T-helper 2 cell (primary cell): ENCODE measurements around the gene ZNF879.

Experiments
- DNase-seq, 5 experiments: peaks; one replicate each; pipeline versions ENCODE4 v3.0.0 to v3.0.0-alpha.2; 2012 to 2022

The ZNF879 gene

DNA sequence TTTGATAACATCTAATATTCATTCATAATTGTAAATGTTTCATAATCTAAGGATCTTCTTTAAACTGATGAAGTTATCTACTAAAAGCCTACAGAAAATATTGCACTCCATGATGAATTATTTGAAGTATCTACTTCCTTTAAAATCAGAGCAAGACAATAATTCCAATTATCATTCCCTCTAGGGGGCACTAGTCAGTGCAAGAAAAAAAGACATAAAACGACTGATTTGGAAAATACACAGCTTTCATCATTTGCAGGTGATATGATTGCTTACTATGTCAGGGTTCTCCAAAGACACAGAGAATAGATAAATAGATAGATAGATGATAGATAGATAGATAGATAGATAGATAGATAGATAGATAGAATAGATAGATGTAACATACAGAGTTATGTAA lies 14.9 kb upstream of the ZNF879 start:
- DNase-seq = no peak

DNA sequence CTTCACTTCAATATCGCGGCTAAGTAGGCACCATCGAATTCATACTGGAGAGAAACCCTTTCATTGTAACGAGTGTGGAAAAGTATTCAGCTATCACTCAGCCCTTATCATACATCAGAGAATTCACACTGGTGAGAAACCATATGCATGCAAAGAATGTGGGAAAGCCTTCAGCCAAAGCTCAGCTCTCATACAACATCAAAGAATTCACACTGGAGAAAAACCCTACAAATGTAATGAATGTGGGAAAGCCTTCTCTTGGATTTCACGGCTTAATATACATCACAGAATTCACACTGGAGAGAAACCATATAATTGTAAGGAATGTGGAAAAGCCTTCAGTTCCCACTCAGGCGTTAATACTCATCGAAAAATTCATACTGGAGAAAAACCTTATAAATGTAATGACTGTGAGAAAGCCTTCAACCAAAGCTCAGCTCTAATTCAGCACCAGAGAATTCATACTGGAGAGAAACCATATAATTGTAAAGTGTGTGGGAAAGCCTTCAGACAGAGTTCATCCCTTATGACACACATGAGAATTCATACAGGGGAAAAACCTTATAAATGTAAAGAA lies 9.5 kb downstream of the ZNF879 start:
- no peak for DNase-seq

DNA sequence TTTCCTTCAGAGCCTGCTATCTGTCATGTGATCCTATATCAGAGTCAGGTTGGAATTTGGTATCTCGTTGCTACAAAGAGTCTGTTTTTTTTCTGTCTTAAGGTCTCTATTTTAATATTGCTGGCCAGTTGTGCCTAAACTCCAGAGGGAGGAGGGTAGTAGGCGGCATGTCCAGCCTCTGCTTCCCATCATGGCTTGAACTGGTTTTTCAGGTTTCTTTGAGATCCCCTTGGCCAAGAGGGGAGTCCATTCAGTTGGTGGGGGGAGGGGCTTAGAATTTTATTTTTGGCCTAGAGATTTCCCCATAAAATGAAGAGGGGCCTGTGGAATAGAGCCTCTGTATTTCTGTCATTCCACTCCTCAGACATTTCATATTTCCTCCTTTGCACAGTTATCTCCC lies 21.2 kb downstream of the ZNF879 start:
- no peak for DNase-seq

GRCh38 chr5:179051784-179052183 lies 28.2 kb downstream of the ZNF879 start:
- DNase-seq = no peak

DNA sequence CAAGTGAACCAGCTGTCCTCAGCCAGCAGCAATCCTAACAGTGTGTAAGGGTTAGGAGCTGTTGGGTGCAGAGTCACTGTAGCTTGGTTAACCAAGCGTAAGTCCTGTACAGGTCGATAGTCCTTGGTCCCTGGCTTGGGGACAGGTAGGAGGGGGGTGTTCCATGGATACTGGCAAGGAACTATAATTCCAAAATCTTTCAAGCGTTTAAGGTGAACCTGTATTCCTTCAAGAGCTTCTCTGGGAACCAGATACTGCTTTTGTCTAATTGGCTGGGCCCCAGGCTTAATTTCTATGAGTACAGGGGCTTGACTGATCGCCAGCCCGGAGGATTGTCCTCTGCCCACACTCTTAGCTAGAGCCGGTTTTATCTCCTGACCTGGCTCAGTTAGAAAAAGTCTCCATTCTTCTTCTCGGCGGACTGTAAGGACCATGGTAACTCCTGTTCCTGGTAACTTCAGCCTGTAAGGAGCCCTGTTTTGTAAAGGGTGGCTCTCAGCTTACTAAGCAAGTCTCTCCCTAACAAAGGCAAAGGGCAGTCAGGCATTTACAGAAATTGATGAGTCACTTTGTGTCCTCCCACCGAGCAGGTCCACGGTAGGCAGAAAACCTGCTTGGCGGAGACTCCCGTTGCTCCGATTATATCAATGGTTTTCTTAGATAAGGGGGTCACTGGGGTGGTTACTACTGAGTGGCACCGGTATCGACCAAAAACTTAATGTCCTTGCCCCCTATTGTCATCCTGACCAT lies 30.6 kb downstream of the ZNF879 start:
- no peak for DNase-seq

- no peak for DNase-seq
Measured at GRCh38 chr5:179054876-179055275, 31.3 kb downstream of the ZNF879 start.

- DNase-seq = no peak
Measured at GRCh38 chr5:179055436-179055835, 31.8 kb downstream of the ZNF879 start.

DNA sequence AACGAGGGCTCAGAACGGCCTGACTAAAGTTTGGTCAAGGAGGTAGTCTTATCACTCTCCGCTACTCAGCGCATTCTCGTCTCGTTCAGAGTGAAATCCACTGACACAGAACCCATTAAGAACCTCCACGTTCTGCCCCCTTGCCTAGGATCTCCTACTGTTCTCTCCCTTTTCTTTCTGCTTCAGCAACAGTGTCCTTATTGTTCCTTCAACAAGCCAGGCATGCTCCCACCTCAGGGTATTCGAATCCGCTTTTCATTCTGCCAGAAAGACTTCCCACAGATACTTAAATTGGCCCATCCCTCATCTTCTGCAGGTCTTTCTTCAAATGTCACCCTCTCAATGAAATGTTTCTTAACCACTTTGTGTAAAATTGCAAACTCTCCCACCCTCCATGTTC lies 32.2 kb downstream of the ZNF879 start:
- DNase-seq = no peak

DNA sequence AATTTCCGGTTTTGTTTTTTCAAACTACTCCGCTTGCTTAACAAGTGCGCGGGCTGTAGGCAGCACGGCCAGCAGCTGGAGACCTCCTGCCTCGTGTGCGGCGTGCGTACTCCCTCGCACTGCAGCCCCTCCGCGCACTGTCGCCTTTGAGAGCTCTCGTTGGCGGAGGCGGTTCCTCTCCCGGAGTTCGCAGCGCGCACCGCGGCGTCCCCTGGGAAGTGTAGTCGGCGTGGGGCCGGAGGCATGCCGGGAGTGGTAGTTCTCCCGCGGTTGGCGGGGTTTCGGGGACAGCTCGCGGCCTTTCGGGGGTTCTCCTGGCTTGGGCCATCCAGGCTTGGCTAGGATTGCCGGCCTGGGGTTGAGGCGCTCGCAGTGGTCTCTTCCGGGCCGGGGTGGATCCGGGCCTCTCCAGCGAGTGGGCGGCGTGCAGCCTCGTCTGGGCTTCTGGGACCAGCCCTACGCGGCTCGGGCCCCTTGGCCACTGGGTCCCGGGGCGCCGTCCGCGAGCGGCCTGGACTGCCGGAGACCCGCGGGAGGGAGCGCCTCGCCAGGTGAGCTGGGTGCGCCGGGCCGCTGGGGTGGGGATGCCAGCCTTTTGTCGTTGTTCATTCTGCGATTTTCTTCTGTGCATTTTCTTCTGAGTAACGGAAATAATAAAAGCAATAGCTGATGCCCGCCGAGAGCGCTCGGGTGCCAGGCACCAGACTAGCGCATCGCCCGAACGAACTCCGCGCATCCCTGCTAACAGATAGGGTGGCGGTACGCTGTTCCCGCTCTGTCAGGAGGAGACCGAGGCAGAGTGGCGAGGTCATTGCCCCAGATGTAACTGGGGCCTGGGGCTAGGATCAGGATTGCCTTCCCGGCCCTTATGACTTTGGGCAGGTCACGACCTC lies 36.8 kb downstream of the ZNF879 start, which contains the start of gene ZNF354C:
Gene ZNF354C, plus strand, starts transcription at position 258 of the 893 bp plus-strand sequence. CDS start 1,696 bp downstream, outside the sequence.
- DNase-seq = peak; percentile 66 to 91 (median 77)

DNA sequence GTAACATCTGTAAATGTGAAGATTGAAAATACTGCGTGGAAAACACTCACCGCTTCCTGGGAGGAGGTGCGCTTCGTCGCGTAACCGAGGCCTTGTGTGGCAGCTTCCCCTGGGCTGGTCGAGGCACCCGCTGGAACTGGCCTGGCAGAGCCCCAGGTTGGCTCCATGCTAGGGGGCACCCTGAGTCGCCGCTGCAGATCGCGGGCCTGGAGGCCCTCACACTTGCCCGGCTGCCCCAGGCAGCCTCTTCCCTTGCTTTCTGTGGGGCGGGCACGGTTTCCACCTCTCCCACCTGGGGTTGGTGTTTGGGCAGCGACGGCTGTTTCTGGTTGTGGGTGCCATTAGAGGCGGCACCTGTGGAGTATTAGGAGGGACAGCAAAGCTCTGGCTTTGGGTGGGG lies 37.4 kb downstream of the ZNF879 start:
- no peak for DNase-seq

DNA sequence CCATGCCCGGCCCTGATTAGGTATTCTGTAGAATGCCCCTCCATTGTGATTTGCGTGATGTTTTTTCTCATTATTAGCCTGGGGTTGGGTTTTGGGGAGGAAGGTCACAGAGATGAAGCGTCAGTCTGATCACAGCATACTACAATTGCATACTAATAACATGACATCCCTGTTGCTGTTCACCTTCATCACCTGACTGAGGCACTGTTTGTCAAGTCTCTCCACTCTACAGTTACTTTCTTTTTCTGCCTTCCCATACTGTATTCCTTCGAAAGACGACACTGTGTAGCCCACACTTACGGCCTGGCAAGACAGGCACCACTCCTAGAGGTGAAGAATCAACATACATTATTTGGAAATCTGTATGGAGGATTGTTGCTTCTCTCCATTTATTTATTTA lies 42.1 kb downstream of the ZNF879 start:
- DNase-seq = no peak

GRCh38 chr5:179079165-179079987 lies 55.8 kb downstream of the ZNF879 start:
- no peak for DNase-seq

DNA sequence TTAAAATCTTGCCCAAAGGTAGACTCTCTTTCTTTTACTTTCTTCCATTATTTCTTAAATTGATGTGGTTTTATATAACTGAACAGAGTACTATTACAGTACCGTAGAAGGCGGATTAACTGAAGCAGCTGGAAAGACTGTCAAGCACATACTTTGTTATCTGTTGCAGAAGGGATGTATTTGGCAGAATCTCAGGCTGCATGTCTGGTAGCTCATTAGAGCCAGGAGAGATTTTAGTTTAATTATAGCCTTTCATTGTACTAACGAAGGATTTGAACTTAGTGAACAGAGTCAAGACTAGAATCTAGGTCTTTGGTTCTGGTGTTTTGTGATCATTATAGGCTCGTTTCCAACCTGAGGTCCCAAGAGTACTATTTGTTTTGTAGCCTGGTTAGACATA lies 57.1 kb downstream of the ZNF879 start:
- no peak for DNase-seq
